Measurements from ENCODE around the gene ANKRD27. TPM values are rescaled to one million over a fixed set of nuclear protein-coding genes. Genes with fewer than 3 reads are reported as not detected.

ANKRD27 gene
- total RNA-seq, 6 donors from 2014 or later: 31.3 to 46.1 (median 35.3) TPM

GRCh38 chr19:32692727-32693061, 17.7 kb upstream of the ANKRD27 start:
- H3K27me3 ChIP-seq: no peaks in the 10 kb centered on the region
- 27 to 40% methylated on average over 3 to 7 of the region's 7 CpGs for WGBS, 2 donors
- TF ChIP-seq CTCF (IDR thresholded peaks at IDR 0.05): no peak
- no peak for TF ChIP-seq POLR2AphosphoS5 (IDR thresholded peaks at IDR 0.05)
- no peak for TF ChIP-seq POLR2A (IDR thresholded peaks at IDR 0.05)
- no peak for TF ChIP-seq EP300 (IDR thresholded peaks at IDR 0.05)
- no peaks in the 10 kb centered on the region for H3K9me3 ChIP-seq
- DNase-seq (no peak), ATAC-seq (ENCODE audit: low FRiP score in 2 of 2) (peak in 1 of 2 donors; percentile 14)
- peaks cover 0 to 5% (median 0%) of the 10 kb centered on the region in 4 donors for H3K36me3 ChIP-seq
- peaks cover 53 to 74% (median 61%) of the 10 kb centered on the region in 4 donors for H3K4me1 ChIP-seq
- peak overlapping the region; percentile 63 to 93 (median 77) for H3K4me3 ChIP-seq
- H3K27ac ChIP-seq: peak overlapping the region; percentile 85 to 91 (median 88)

- DNase-seq (peak; percentile 82 to 92), ATAC-seq (ENCODE audit: low FRiP score in 2 of 2) (peak; percentile 88 to 94)
- peaks cover 53 to 68% (median 59%) of the 10 kb centered on the region in 4 donors for H3K4me1 ChIP-seq
- 2 to 8% methylated on average over 12 to 36 of the region's 93 CpGs for WGBS, 2 donors
- H3K4me3 ChIP-seq: peak overlapping the region; percentile 63 to 93 (median 77)
- H3K36me3 ChIP-seq: peaks cover 0 to 2% (median 0%) of the 10 kb centered on the region in 4 donors
- TF ChIP-seq POLR2AphosphoS5 (IDR thresholded peaks at IDR 0.05) (peak; percentile 29 to 34), POLR2A (IDR thresholded peaks at IDR 0.05) (peak in 2 of 4 donors; percentile 42 to 52), CTCF (IDR thresholded peaks at IDR 0.05) (peak in 3 of 6 experiments; percentile 10 to 21 (median 19)), EP300 (IDR thresholded peaks at IDR 0.05) (no peak)
- peak overlapping the region; percentile 85 to 91 (median 88) for H3K27ac ChIP-seq
- no peaks in the 10 kb centered on the region for H3K27me3 ChIP-seq
- H3K9me3 ChIP-seq: no peaks in the 10 kb centered on the region
Measured at GRCh38 chr19:32691952-32692726, 17.2 kb upstream of the ANKRD27 start.

GRCh38 chr19:32691291-32691951, 16.4 kb upstream of the ANKRD27 start, which contains the start of gene NUDT19:
TSS of gene NUDT19 (plus strand) at chr19:32691821. CDS start at chr19:32691961, 140 bp downstream.
- Histone ChIP-seq H3K27ac (peak within 1 kb of the TSS; percentile 85 to 91 (median 88)), H3K27me3 (no peaks in the 10 kb centered on the region), H3K9me3 (no peaks in the 10 kb centered on the region), H3K4me3 (peak within 1 kb of the TSS; percentile 63 to 93 (median 77)), H3K4me1 (peaks cover 46 to 61% (median 52%) of the 10 kb centered on the region in 4 donors), H3K36me3 (no peaks in the 10 kb centered on the region)
- peak; percentile 94 to 95 for DNase-seq
- TF ChIP-seq POLR2AphosphoS5 (IDR thresholded peaks at IDR 0.05): peak; percentile 49 to 79
- peak in 3 of 4 donors; percentile 43 to 87 (median 84) for TF ChIP-seq POLR2A (IDR thresholded peaks at IDR 0.05)
- no peak for TF ChIP-seq CTCF (IDR thresholded peaks at IDR 0.05)
- TF ChIP-seq EP300 (IDR thresholded peaks at IDR 0.05): no peak
- peak; percentile 93 to 96 for ATAC-seq (ENCODE audit: low FRiP score in 2 of 2)
- WGBS, 2 donors: 11 to 24% methylated on average over 8 to 15 of the region's 32 CpGs

GRCh38 chr19:32688311-32688710, 13.3 kb upstream of the ANKRD27 start:
- no peak overlapping the region for H3K4me3 ChIP-seq
- no peaks in the 10 kb centered on the region for H3K9me3 ChIP-seq
- ATAC-seq (ENCODE audit: low FRiP score in 2 of 2): no peak
- WGBS, 2 donors: 61 to 82% methylated on average over 1 of the region's 1 CpG
- no peak overlapping the region for H3K27ac ChIP-seq
- H3K27me3 ChIP-seq: no peaks in the 10 kb centered on the region
- no peak for DNase-seq
- H3K4me1 ChIP-seq: peaks cover 19 to 30% (median 22%) of the 10 kb centered on the region in 4 donors
- TF ChIP-seq POLR2AphosphoS5 (IDR thresholded peaks at IDR 0.05) (no peak), EP300 (IDR thresholded peaks at IDR 0.05) (no peak), POLR2A (IDR thresholded peaks at IDR 0.05) (no peak), CTCF (IDR thresholded peaks at IDR 0.05) (no peak)
- H3K36me3 ChIP-seq: no peaks in the 10 kb centered on the region
